Cerebellar nuclear complex (tissue), 1 donor: ENCODE measurements around the gene IL1A.

Experiments used
- DNase-seq, 2 experiments: peaks; one replicate each; lab custom pipeline; 2025; lab: John Stamatoyannopoulos, UW

IL1A gene

DNA sequence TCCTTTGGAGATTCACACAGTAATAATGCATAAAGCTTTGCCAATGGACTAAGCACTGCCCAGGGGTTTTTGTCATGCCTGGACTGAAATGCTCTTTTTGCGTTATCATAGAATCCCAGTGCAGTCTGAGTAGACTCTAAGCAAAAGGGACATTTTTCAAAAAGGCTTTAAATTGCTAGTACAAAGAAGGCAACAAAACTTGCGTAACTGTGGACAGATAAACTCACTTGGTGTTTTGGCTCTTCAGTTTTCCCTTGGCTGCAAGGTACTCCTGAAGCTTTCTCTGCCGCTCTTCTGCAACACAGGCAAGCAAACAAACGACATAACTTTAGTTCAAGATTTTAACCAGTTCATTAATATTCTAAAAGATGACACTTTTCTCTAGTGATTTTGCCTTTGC is 22.0 kb downstream of the IL1A start:
- no peak for DNase-seq

DNA sequence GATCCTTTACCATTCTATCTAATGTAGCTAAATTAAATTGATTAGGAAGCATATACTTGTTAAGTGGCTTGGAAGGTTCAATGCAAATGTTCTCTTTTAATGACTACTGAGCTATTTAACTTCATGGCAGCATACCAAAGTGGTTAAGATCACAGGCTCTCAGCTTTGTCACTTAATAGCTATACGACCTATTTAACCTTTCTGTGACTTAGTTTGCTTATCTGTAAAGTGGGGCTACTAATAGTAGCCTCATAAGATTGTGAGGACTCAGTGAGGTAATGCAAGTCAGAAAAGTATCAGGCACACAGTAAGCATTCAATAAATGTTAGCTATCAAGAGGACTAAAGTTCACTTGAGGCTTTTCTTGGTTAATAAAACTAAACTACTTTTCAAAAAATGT is 24.1 kb downstream of the IL1A start:
- DNase-seq, result no peak

DNA sequence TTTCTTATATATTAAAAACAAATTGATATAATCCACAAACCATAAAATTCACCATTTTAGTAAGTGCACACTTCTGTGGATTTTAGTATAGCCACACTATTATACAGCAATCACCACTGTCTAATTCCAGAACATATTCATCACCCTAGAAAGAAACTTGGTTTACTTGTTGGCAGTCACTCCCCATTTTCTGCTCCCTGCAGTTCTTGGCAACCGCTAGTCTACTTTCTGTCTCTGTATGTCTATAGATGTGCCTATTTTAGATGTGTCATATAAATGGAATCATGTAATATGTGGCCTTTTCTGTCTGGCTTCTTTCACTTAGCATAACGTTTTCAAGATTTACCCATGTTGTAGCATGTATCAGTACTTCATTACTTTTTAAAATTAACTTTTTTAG is 25.6 kb downstream of the IL1A start:
- no peak for DNase-seq

DNA sequence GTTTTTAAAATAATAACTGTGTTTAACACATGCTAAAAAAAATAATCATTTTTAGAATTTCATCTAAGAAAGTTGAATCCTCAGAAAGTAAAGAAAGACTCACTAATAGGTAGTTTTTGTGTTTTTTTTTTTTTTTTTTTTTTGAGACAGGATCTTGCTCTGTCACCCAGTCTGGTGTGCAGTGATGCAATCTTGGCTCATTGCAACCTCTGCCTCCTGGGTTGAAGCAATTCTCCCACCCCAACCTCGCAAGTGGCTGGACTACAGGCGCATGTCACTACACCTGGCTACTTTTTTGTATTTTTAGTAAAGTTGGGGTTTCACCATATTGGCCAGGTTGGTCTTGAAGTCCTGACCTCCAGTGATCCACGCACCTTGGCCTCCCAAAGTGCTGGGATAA is 27.0 kb downstream of the IL1A start:
- no peak for DNase-seq

DNA sequence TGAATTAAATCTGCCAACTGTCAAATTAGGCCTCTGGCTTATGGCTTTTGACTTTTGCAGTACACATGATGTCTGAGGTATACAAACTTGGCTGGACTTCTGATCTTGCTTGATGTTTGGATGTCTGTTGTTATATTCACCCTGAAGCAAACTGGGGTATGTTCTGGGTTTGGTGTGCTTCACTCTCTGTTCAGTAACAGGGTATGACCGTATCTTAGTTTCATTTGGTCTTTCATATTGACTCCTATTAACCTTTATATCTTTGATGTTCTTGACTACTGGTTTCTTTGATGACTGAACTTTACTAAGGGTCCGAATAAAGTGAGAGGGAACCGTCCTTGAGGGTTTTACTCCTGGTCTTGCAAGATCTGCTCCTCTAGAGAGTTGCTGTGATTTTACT is 28.1 kb downstream of the IL1A start:
- DNase-seq, result no peak

DNA sequence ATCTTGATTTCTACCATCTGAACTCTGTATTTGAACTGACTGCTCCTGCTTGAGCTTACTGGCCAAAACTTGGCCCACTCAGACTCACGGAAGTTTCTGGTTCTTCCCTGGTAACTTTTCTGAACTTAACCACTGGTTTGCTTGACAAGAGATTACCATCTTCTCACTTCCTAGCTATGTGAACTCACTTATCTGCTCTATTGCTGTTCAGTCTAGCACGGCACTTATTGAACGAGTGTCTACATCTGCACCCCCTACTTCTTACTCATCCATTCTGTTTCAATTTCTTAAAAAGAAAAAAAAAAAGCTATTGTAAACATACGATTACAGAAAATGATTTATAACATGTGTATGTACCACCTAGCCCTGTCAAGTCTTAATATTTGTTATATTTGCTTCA is 28.8 kb downstream of the IL1A start:
- DNase-seq, result no peak

DNA sequence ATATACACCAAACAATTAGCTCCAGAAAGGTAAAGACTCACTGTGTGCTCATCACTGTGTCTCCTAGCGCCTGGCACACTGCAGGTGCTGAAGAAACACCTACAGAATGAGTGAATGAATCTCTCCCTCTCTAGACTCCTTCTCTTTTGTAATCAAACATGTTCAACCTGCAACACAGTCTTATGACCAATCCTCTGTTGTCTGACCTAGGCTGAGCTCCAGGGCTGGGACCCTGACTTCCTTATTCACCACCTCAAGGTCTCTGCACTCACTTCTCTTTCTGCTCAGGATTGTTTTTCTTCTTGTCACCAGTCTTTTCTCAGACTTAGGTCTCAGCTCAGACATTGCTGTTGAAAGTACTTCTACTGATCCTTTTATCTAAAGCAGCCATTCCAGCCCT is 29.7 kb downstream of the IL1A start:
- DNase-seq, result no peak

DNA sequence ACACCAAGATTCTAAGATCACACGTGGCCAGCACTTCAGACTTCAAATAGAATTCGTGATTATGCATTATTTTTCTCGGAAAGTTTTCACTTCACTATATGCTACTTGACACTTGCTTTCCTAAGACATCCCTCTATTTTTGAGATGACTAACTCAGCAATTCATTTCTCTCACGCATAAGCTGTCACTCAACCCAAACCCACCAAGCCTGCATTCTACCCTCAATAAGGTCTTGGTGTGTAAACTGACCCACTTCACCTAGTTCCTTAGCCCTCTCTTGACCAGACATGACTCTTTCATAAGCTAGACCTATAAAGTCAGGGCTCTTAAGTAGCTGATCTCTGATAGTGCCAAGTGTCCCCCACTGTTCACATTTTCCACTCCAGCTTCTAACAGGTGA is 31.6 kb downstream of the IL1A start:
- no peak for DNase-seq

DNA sequence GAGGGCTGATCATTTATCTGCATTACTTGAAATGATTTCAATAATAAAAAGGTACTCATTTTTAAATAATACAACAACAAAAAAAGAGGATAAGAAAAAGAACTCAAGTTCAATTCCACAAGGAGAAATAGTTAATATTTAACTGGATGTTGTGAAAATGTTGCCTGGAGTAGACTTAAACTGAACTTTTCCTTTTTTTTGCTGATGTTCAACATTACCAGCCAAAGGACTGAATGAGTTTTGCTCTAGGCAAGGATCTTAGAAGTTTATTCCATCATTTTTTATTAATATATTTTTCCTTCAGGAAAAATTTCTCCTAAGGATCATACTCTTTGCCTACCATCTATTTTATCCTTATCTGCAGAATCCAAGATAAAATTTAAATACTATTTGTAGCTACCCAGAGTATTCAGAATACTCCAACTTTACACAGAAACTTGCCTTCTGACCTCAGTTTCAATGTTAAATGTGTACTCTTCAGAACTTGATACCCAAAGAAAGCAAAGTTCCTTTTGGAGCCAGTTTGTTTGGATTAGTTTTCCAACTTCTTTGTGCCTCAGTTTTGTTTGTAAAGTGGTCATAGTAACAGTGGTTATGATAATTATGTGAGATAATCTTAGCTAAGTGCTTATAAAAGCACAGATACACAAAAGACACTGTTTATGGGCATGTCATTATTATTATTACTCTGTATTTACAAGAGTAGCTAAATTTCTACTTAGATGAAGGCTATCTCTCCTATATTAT is 32.7 kb downstream of the IL1A start:
- DNase-seq, result no peak

DNA sequence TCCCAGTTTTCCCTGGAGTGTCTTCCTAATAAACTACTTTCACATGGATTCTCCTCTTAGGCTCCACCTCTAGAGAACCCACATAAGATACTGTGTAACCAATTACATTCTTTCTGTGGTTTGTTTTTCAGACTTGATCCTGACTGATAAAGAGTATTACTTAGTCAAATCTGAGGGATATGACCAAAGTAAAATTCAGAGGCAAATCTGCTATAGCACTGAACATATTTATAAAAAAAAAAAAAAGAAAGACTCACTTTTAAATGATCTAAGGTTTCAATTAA is 33.8 kb downstream of the IL1A start:
- DNase-seq, result no peak

DNA sequence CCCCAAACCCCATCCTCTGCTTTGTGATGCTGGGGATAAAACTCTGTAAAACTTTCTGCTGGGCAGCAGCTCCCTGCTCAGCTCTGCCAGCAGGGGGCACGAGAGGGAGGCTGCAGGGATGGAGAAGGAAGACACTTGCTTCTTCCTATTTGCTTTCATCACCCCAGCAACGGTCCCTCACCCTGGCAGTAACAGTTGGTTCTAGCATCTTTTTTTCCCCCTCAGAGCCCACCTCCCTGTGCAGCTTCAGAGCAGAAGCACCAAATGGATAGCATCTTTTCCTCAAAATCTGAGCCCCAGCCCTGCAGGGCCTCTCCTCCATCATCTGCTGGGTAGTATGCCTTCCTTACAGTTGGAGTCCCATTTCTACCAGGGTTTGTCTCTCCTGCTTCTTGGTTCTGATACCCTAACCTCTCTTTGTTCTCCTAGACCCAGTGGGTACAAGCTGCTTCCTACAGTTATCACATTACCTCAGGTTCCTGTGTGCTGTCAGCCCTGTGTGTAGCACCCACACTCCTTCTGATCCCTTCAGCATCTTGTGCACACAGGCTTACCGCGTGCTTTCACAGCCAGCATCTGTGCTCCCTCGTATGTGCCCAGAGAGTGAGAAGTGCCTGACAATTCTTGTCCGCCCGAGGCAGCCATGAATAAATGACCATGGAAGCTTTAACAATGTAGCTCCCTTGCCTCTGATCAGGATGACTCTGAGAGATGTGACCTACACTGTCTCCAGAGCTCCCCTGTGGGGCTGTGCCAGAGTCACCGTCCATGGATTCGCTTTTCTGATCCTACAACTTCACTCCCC is 34.3 kb downstream of the IL1A start:
- peak in 1 of 2 experiments; percentile 16 for DNase-seq

DNA sequence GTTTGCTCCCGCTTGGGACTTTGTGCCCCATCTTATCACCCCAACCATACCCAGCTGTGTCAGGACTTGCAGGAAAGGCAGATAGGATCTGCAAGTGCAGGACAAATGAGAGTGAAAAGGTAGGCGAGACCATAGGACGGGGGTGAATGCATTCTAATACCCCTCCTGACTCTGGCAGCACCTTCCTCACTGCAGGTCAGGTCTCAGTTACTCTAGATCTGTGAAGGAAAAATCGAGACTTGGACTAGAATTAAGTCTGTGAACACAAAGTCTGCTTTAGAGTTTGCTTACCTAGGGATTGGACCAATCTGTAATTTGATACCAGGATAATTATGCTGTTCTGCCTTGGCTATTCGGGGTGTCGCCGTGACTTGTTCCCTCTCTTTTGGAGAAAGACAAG is 43.8 kb downstream of the IL1A start:
- no peak for DNase-seq

DNA sequence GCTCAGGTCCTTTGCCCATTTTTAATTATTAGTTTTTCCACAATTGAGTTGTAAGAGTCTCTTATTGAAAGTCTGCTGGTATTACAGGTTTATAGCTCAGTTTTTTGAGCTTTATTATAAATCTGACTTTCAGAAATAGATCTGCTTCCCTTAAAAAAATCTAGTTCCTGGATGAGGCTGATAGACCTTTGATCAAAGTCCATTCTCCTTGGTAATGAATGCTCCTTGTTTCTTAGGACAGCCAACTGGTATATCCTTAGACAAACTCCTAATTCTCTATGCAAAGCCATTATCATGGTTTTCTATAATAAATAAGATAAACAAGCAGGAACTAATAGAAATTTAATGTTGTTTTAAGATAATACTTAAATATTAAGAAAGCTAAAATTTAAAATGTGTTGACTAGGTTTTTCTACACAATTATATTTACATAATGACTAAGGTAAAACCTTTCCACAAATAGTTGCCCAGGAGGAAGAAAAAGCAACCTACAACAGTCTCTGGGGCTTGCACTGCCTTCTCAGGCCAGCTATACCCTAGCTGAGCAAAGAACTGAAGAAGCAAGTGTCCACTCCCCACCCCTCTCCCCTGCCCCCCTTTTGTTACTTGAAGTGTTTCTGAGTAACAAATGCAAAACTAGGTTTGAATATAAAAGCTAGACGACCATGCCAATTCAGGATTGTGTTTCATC is 46.6 kb downstream of the IL1A start:
- no peak for DNase-seq

DNA sequence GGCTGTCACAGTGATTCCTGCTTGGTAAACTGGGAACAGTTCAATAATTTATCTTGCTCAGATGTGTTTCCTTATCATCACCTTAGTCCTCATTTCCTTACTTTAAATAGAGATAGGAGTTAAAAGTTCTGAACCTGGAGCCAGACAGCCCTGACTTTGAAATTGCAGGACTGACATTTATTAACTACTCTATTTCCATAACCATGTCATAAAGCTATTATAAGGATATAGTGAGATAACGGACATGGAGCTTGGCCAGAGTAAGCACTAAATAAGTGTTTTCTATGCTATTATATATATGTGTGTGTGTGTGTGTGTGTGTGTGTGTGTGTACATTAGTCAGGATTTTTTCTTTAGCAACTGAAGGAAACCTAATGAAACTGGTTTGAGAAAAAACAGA is 50.4 kb downstream of the IL1A start:
- no peak for DNase-seq

DNA sequence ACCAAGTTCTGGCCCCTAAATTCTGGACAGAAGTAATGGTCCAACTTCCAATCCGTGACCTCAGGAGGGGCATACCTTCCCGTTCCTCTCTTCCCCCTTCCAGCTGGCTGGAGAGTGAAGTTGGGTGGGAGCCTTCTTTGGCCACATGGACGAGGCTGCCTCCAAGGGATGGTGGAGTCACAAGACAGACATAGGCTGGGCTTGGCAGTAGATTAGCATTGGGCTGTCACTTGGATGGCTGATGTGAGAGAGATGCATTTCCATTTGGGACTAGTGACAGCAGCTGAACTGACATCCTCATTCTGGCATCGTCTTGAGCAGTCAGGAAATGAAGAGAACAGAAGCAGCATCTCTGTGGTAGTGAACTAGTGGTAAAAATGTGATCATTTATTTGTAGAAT is 50.8 kb downstream of the IL1A start:
- no peak for DNase-seq

DNA sequence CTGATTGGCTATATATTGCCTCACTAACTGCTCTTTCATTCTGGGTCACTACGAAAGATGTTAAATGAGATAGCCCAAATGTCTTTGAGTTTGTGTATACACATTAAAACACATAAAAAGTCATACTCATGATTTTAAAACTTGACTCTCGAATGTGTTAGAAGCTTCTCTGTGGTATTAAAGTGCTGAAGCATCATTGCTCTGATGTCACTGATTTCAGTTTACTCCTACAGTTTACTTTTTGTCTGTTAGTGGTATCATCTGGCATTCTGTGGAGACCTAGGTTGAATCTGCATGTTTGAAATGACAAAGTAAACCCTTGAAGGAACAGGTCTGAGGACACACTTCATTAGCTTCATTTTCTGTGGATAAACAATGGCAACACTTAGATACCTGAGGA is 52.8 kb downstream of the IL1A start:
- no peak for DNase-seq

DNA sequence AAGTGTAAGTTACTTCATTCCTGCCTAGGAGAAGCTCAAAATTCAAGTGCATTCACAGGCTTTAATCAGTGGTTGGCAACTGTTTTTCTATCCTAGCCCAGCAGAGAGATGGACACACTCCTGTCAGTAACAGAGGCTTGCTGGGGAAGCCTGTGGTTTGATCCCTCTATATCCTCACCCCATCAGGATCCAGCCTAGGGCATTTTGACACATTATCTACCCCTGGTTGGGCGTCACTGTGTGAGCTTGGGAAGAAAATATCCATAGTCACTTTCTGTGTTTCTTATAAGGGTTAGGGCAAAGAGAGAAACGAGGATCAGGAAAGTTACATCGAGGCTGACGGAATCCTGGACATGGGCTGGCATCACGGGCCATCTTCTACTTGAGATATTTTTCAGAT is 53.5 kb downstream of the IL1A start:
- no peak for DNase-seq

DNA sequence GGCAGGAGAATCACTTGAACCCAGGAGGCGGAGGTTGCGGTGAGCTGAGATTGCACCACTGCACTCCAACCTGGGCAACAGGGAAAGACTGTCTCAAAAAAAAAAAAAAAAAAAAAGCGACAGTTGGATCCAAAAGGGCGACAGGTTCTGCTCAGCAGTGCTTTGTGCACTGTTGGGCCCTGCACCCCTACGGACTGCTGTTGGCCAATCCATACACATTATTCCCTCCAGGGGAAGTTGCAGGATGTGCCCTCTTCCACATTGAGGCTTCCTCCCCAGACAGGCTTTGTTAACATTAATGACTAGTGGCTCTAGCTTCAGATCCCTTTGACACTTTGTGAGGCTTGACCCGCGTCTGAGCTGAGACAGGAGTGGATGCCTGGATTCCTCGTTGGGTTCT is 54.1 kb downstream of the IL1A start:
- no peak for DNase-seq

DNA sequence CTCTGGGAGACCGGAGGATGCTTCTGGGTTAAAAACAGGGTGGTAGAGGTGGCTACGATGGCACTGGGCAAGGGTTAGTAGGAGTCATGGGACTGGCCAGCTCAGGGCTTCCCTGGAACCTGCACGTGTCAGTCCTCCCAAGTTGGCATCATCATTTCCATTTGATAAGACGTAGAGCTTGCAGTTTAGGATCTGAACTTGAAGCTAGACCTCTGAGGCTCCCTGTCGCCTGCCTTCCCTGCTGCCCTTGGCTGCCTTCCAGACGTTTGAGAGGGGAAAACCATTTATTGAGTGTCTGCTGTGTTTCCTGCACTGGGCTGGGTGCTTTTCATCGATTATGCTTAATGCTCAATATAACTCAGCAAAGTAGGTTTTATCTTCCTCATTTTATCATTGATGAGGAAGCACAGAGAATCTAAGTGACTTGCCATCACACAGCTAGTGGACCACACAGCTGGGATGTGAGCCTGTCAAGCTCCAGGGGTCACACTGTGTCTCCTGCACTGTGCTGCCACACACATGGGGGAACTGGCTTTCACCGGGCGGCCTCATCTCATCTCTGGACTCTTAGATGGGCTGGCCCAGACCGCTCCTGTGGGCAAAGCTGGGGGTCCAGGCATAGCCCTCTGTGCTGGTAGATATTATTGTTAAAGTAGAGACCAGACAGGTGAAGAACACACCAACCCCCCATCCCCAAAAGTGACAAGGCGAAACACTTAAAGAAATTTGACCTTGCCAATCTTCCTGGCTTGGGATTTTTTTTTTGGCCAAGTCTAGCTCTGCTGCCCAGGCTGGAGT is 55.7 kb downstream of the IL1A start:
- DNase-seq, result no peak

DNA sequence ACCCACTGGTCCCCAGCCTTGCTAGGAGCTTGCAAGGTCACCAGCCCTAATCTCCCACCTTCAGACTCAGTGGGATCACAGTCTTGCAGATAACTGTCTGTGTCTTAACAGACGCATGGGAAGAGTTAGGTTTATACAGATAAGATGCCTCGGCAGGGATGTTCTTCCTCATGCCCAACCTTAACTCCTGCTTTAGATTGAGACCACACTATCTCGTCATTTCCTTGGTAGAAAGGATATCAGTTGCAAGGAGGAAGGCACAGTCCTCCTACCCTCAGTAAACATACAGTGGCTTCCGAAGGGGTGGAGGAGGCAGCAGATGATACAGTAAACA is 56.3 kb downstream of the IL1A start:
- DNase-seq, result no peak

DNA sequence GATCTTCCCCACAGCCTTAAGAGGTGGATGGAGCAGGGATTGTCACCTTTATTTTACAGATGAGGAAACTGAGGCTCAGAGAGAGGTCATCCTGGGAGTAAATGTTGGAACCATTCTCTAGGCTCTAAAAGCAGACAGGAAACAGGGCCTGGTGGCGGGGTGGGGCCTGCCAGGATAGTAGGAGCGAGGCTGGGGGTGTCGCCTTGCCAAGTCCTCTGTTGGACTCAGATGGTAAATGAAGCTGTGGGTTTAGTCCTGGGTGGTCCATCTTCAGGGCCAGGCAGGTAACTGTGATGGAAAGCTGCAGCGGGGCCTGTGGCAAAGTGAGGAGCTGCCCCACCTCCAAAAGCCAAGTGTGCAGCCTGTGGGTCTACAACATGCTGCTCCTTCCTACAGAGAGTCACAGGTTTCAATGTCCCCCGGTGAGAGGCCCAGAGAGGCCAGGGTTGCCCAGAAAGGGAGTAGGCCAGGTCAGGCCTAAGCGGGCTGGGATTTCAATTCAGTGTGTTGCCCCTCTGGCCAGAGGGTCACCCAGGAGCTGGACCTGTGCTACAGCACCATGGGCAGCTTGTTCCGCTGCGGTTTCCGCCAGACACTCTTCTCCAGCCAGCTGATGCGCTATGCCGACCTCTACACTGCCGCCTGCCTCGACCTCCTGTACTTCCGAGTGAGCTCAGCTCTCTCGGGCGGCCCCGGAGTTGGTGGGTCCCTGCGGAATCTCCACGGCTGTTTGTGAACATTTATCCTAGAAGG is 56.8 kb downstream of the IL1A start:
- DNase-seq, result no peak
